Body of pancreas (tissue), 4 donors: Measurements from ENCODE around the gene ATXN7L3B. TPM values are rescaled to one million over a fixed set of nuclear protein-coding genes. Genes with fewer than 3 reads are reported as not detected.

Experiments
- ATAC-seq: fragments of 150-250 bp; one replicate; pipeline ENCODE4 v1.9.1; 2016
- DNase-seq, 4 donors: peaks; one replicate each; pipeline ENCODE4 v3.0.0-alpha.2; 2019
- H3K27ac ChIP-seq, 4 donors: fragments of 200-600 bp; sonication (generic); 1 replicate in 3 of 4; 2 replicates in 1 of 4; pipeline versions ENCODE4 v1.5.1 to v1.6.1; 2016 to 2019; ENCODE audit warnings: mild to moderate bottlenecking in 1 of 4, mixed read lengths in 1 of 4, moderate library complexity in 1 of 4
- H3K27me3 ChIP-seq, 2 donors: fragments of 200-600 bp; sonication (generic); one replicate each; pipeline ENCODE4 v1.6.0; 2016; ENCODE audit warnings: mild to moderate bottlenecking in 1 of 2
- H3K36me3 ChIP-seq, 2 donors: fragments of 200-600 bp; sonication (generic); replicated peaks in 1 of 2; 2 replicates each; pipeline ENCODE4 v1.5.1; 2016; ENCODE audit warnings: low read depth in 2 of 2; ENCODE audit not compliant: insufficient read depth in 1 of 2
- H3K4me1 ChIP-seq: fragments of 200-600 bp; sonication (generic); one replicate; pipeline ENCODE4 v1.6.0; 2016
- H3K4me3 ChIP-seq, 2 donors: fragments of 200-600 bp; sonication (generic); 1 replicate in 1 of 2; 2 replicates in 1 of 2; pipeline ENCODE4 v1.5.1; 2016 to 2019
- H3K9me3 ChIP-seq, 3 donors: fragments of 200-600 bp; sonication (generic); 1 replicate in 2 of 3; 2 replicates in 1 of 3; pipeline ENCODE4 v1.5.1; 2016
- CTCF ChIP-seq, 7 experiments: fragments of 450-650 bp in 4 of 7; fragments of 200-600 bp in 3 of 7; sonication (generic) in 3 of 7; IDR thresholded peaks; one replicate each; pipeline ENCODE4 v1.5.1; 2016 to 2019; ENCODE audit warnings: antibody characterized with exemption in 7 of 7
- POLR2A ChIP-seq, 3 donors: fragments of 450-650 bp; IDR thresholded peaks; one replicate each; pipeline ENCODE4 v1.6.1; 2016; ENCODE audit warnings: antibody characterized with exemption in 3 of 3, mild to moderate bottlenecking in 2 of 3
- WGBS, 2 donors: methylation state at CpG; one replicate each; pipeline ENCODE4 v1.1.5; 2017; 5-methylcytosine and 5-hydroxymethylcytosine counted together
- intact Hi-C: fragments of 100-400 bp; cut with DNase I; formaldehyde crosslinking; loops from one replicate; pipeline ENCODE4 v1.15.1; 2023
- total RNA-seq, 2 donors: library from RNA; depleted of rRNA; stranded (reverse); fragments of >200 nt; gene quantifications; one replicate each; pipeline ENCODE4 v1.1.0, GENCODE V29; 2016

ATXN7L3B gene
- total RNA-seq, 2 donors from 2014 or later = 16.8 to 17.4 TPM

GRCh38 chr12:74584483-74585062 is 46.9 kb downstream of the ATXN7L3B start:
- H3K36me3 ChIP-seq = no peaks in the 10 kb centered on the region
- H3K4me1 ChIP-seq = no peaks in the 10 kb centered on the region
- TF ChIP-seq POLR2A (IDR thresholded peaks at IDR 0.05) (no peak), CTCF (IDR thresholded peaks at IDR 0.05) (no peak)
- H3K27me3 ChIP-seq = no peaks in the 10 kb centered on the region
- H3K27ac ChIP-seq = no peak overlapping the region
- DNase-seq = no peak
- 66 to 81% methylated on average over 3 of the region's 3 CpGs for WGBS, 2 donors
- no peaks in the 10 kb centered on the region for H3K9me3 ChIP-seq
- intact Hi-C loops = no loop called here
- no peak for ATAC-seq
- no peak overlapping the region for H3K4me3 ChIP-seq

- intact Hi-C loops = no loop called here
- no peak for TF ChIP-seq CTCF (IDR thresholded peaks at IDR 0.05)
- TF ChIP-seq POLR2A (IDR thresholded peaks at IDR 0.05) = no peak
- H3K4me1 ChIP-seq = no peaks in the 10 kb centered on the region
- DNase-seq (no peak), ATAC-seq (no peak)
- H3K36me3 ChIP-seq = no peaks in the 10 kb centered on the region
- H3K4me3 ChIP-seq = no peak overlapping the region
- no peaks in the 10 kb centered on the region for H3K27me3 ChIP-seq
- H3K27ac ChIP-seq = no peak overlapping the region
- H3K9me3 ChIP-seq = no peaks in the 10 kb centered on the region
- 32 to 33% methylated on average over 4 of the region's 4 CpGs for WGBS, 2 donors
These were observed 48.6 kb downstream of the ATXN7L3B start for GRCh38 chr12:74586251-74586650.
